Spleen (tissue), 7 donors: ENCODE results near the gene C19orf73.

Experiments used
- CTCF ChIP-seq, 11 experiments: fragments of 200-600 bp in 7 of 11; fragments of 450-650 bp in 4 of 11; sonication (generic) in 4 of 11; IDR thresholded peaks in 8 of 11; conservative IDR thresholded peaks in 3 of 11; 1 replicate in 7 of 11; 2 replicates in 4 of 11; pipeline versions ENCODE4 v1.4.0 to v1.8.0; 2016 to 2021; ENCODE audit warnings: antibody characterized with exemption in 11 of 11, inconsistent platforms in 4 of 11, mild to moderate bottlenecking in 1 of 11
- POLR2A ChIP-seq, 3 donors: fragments of 450-650 bp; IDR thresholded peaks; one replicate each; pipeline ENCODE4 v1.5.1; 2017; ENCODE audit warnings: antibody characterized with exemption in 3 of 3, mild to moderate bottlenecking in 1 of 3
- donor health status: DM: no; HTN: no; CAD: no; lungs with moderate emphysema.
- donor health status: DM: no; HTN: no; CAD: no.
- donor health status: DM: no; HTN: no; CAD: no.

GRCh38 chr19:49070416-49070815, 48.5 kb downstream of the C19orf73 start:
- TF ChIP-seq CTCF (IDR thresholded peaks at IDR 0.05 in 8 of 11, conservative IDR thresholded peaks at IDR 0.05 in 3 of 11): no peak
- no peak for TF ChIP-seq POLR2A (IDR thresholded peaks at IDR 0.05)
